OCI-LY3 (cell line): ENCODE measurements around the gene CATSPERE.

Experiments
- H2AFZ ChIP-seq: fragments of 200-600, 300-600 bp; shearing (Covaris generic); 2 replicates; pipeline ENCODE4 v1.6.0; 2014; ENCODE audit warnings: antibody characterized with exemption, low read depth, low read length
- H3K27ac ChIP-seq: fragments of 200-600, 300-600 bp; sonication (generic); 2 replicates; pipeline ENCODE4 v1.5.1; 2014; ENCODE audit warnings: mild to moderate bottlenecking, low read length, moderate library complexity, mixed read lengths
- H3K27me3 ChIP-seq: fragments of 200-600, 300-600 bp; sonication (generic); 2 replicates; pipeline ENCODE4 v1.6.1; 2014; ENCODE audit warnings: low read depth, low read length, mixed read lengths
- H3K36me3 ChIP-seq: fragments of 200-600, 300-600 bp; sonication (generic); replicated peaks from 2 replicates; pipeline ENCODE3; 2014; ENCODE audit warnings: low read depth, low read length, mixed read lengths
- H3K4me1 ChIP-seq: fragments of 300-600, 200-600 bp; sonication (generic); 2 replicates; pipeline ENCODE4 v1.6.1; 2014; ENCODE audit warnings: low read length, mixed read lengths
- H3K4me2 ChIP-seq: fragments of 200-600, 300-600 bp; sonication (generic); 2 replicates; pipeline ENCODE4 v1.6.1; 2014; ENCODE audit warnings: low read length, mixed read lengths
- H3K4me3 ChIP-seq: fragments of 300-600, 200-600 bp; sonication (generic); 2 replicates; pipeline ENCODE4 v1.5.1; 2014; ENCODE audit warnings: antibody characterized with exemption, mild to moderate bottlenecking, low read length, moderate library complexity
- H3K79me2 ChIP-seq: fragments of 300-600, 200-600 bp; shearing (Covaris generic); 2 replicates; pipeline ENCODE4 v1.6.1; 2014; ENCODE audit warnings: mild to moderate bottlenecking, low read length, mixed read lengths
- H3K9ac ChIP-seq: fragments of 300-600, 200-600 bp; shearing (Covaris generic); 2 replicates; pipeline ENCODE4 v1.6.0; 2014; ENCODE audit warnings: mild to moderate bottlenecking, low read length, moderate library complexity
- H3K9me3 ChIP-seq: fragments of 200-600, 300-600 bp; shearing (Covaris generic); 2 replicates; pipeline ENCODE4 v1.6.1; 2014; ENCODE audit warnings: low read length, mixed read lengths; ENCODE audit not compliant: insufficient read depth
- H4K20me1 ChIP-seq: fragments of 200-600, 300-600 bp; sonication (generic); 2 replicates; pipeline ENCODE4 v1.6.1; 2016; ENCODE audit warnings: low read length, mixed read lengths; ENCODE audit not compliant: insufficient read depth
- EZH2phosphoT487 ChIP-seq: fragments of 200-600 bp; shearing (Covaris generic); IDR thresholded peaks from 2 replicates; pipeline ENCODE4 v1.6.1; 2018; ENCODE audit warnings: antibody characterized with exemption, mixed run types, low read depth
- TF ChIP-seq, protein P1 (sequence below): fragments of 200-600, 300-600 bp; sonication (generic); IDR thresholded peaks from 2 replicates; pipeline ENCODE4 v1.5.1; 2014; ENCODE audit warnings: antibody characterized with exemption, low read length, low read depth

Gene CATSPERE

DNA sequence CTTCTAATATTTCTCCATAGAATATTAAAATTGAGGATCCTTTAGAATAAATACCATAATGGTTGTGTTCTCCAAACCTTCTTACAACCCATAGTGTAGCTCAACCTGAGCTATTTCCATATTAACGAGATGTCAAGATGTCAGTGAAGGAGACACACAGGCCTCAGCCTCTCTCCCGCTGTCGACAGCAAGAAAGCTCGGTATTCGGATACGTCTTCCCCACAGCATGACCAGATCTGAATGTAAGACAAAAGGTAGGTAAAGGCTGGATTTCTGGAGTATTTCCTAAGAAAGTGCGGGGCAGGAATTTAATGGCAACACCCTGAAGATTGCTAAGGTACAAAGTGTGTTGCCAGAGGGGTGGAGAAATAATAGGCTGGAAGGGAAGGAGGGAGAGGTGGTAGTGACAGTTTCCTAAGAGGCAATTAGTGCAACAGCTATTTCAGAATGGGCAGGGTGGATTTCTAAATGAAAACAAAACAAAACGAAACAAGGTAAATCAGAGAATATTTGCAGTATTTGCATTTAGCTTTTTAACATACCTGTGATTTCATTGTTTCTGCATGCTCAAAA, 11.1 kb upstream of the CATSPERE start:
- Histone ChIP-seq H3K79me2 (peaks cover 66% of the 10 kb centered on the region), H3K9ac (peak overlapping the region; percentile 93), H2AFZ (no peak overlapping the region), H3K27me3 (no peaks in the 10 kb centered on the region), H3K4me3 (peak overlapping the region; percentile 85), H4K20me1 (peaks cover 31% of the 10 kb centered on the region), H3K9me3 (no peaks in the 10 kb centered on the region), H3K27ac (no peak overlapping the region), H3K4me1 (peaks cover 22% of the 10 kb centered on the region), H3K4me2 (peak overlapping the region; percentile 86), H3K36me3 (peaks cover 34% of the 10 kb centered on the region)
- TF ChIP-seq, protein P1, sequence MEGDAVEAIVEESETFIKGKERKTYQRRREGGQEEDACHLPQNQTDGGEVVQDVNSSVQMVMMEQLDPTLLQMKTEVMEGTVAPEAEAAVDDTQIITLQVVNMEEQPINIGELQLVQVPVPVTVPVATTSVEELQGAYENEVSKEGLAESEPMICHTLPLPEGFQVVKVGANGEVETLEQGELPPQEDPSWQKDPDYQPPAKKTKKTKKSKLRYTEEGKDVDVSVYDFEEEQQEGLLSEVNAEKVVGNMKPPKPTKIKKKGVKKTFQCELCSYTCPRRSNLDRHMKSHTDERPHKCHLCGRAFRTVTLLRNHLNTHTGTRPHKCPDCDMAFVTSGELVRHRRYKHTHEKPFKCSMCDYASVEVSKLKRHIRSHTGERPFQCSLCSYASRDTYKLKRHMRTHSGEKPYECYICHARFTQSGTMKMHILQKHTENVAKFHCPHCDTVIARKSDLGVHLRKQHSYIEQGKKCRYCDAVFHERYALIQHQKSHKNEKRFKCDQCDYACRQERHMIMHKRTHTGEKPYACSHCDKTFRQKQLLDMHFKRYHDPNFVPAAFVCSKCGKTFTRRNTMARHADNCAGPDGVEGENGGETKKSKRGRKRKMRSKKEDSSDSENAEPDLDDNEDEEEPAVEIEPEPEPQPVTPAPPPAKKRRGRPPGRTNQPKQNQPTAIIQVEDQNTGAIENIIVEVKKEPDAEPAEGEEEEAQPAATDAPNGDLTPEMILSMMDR, result no peak
- no peak for TF ChIP-seq EZH2phosphoT487

DNA sequence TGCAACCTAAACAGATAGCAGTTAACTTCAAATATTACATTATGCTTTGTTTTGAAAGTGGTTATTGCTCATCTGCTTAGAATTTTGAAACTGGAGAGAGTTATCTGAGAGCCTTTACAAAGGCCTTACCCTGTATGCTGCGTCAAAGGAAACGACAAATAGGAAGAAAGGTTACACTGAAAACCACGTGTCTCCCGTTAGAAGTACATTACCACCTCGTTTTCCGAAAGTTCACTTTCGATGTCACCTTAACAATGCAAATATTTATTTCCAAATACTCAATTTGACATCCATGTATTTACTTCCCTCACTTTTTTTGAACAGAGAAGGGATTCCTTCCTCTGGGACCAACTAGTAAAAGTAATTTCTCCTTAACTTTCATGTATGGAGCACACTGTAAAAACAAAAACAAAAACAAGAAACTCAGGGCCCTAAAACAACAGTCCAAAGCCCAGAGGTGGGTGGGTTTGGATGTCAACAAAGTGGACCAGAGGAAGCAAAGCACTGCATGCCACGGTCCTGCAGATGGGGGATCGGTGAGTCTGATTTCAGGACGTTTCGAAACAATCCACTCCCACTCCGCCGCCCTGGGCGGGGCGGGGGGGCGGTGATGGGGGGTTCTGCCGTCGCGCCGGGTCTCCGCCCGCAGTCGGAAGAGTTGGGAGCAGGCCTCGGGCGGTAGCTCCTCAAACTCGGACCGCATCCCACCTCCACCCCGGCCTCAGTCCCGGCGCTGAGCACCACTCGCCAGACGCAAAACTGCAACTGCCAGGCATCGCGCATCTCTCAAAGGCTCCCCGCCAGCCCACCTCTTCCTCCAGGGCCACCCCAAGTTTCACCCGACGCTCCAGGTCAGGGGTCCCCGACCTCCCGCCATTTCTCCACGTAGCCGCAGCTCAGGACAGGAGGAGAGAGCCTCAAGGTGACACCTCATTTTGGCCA, 10.2 kb upstream of the CATSPERE start:
- H3K9me3 ChIP-seq, result no peaks in the 10 kb centered on the region
- H3K27ac ChIP-seq, result peak overlapping the region; percentile 78
- peaks cover 22% of the 10 kb centered on the region for H3K4me1 ChIP-seq
- no peaks in the 10 kb centered on the region for H3K27me3 ChIP-seq
- H3K36me3 ChIP-seq, result peaks cover 26% of the 10 kb centered on the region
- H3K9ac ChIP-seq, result peak overlapping the region; percentile 93
- no peak overlapping the region for H2AFZ ChIP-seq
- H3K79me2 ChIP-seq, result peaks cover 58% of the 10 kb centered on the region
- peak overlapping the region; percentile 85 for H3K4me3 ChIP-seq
- H4K20me1 ChIP-seq, result peaks cover 22% of the 10 kb centered on the region
- H3K4me2 ChIP-seq, result peak overlapping the region; percentile 86
- no peak for TF ChIP-seq EZH2phosphoT487
- TF ChIP-seq, protein P1, result no peak

DNA sequence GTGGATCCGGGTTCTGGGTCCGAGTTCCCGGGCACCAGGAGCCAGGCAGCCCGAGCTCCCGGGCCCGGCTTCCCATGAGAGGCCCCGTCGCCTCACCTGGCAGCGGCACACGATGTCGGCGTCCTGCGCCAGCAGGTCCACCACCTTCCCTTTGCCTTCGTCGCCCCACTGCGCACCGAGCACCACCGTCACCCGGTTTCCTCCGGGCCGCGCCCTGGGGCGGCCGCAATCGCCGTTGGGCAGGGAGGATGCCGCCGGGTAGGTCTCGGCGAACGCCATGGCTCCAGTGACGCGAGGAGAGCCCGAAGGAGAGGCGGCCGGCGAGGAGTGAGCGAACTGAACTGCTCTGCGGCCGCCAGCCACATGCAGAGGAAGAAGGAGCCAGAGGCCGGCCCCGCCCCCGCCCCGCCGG, 9.5 kb upstream of the CATSPERE start, which contains the start of gene ADSS2:
Gene ADSS2 (minus strand): TSS at position 371 of the 412 bp plus-strand sequence. CDS start 92 bp downstream, at position 279.
- H3K27ac ChIP-seq, result peak within 1 kb of the TSS; percentile 78
- peaks cover 22% of the 10 kb centered on the region for H3K36me3 ChIP-seq
- peaks cover 51% of the 10 kb centered on the region for H3K79me2 ChIP-seq
- peak within 1 kb of the TSS; percentile 85 for H3K4me3 ChIP-seq
- peak within 1 kb of the TSS; percentile 86 for H3K4me2 ChIP-seq
- peak within 1 kb of the TSS; percentile 93 for H3K9ac ChIP-seq
- peaks cover 15% of the 10 kb centered on the region for H4K20me1 ChIP-seq
- TF ChIP-seq, protein P1, result no peak
- no peak for TF ChIP-seq EZH2phosphoT487
- peaks cover 22% of the 10 kb centered on the region for H3K4me1 ChIP-seq
- H3K27me3 ChIP-seq, result no peaks in the 10 kb centered on the region
- no peaks in the 10 kb centered on the region for H3K9me3 ChIP-seq
- H2AFZ ChIP-seq, result peak within 1 kb of the TSS; percentile 90
